AG09319 (cell line): ENCODE data around the gene GPR39.

Source experiments
- DNase-seq: peaks from one replicate; pipeline ENCODE4 v3.0.0-alpha.2; 2010; ENCODE audit warnings: low read depth; ENCODE audit errors: extremely low read depth
- TF ChIP-seq, protein P1 (sequence below): IDR thresholded peaks from 2 replicates; pipeline ENCODE4 v1.5.1; 2011; ENCODE audit warnings: low read depth, mild to moderate bottlenecking, inconsistent platforms, low read length, moderate library complexity

GPR39 gene

GRCh38 chr2:132589111-132589830 lies 172.7 kb downstream of the GPR39 start:
- TF ChIP-seq, protein P1, sequence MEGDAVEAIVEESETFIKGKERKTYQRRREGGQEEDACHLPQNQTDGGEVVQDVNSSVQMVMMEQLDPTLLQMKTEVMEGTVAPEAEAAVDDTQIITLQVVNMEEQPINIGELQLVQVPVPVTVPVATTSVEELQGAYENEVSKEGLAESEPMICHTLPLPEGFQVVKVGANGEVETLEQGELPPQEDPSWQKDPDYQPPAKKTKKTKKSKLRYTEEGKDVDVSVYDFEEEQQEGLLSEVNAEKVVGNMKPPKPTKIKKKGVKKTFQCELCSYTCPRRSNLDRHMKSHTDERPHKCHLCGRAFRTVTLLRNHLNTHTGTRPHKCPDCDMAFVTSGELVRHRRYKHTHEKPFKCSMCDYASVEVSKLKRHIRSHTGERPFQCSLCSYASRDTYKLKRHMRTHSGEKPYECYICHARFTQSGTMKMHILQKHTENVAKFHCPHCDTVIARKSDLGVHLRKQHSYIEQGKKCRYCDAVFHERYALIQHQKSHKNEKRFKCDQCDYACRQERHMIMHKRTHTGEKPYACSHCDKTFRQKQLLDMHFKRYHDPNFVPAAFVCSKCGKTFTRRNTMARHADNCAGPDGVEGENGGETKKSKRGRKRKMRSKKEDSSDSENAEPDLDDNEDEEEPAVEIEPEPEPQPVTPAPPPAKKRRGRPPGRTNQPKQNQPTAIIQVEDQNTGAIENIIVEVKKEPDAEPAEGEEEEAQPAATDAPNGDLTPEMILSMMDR, result no peak
- DNase-seq, result no peak

DNA sequence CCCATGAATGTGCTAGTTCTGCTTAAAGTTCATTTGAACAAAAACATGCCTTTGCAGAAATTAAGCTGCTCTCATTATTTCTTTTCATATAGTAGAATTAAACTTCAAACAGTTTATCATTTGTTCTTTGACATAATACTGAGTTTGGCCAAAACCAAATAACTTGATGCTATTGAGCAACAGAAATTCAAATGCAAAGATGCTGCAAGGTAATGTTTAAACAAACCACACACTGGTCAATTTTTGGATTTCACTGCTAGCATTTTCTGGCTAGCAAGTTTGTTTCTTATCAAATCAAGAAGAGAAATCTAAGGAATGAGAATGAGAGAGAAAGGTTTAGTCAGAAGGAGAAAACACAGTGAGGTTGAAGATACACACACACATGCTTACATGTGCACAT lies 173.4 kb downstream of the GPR39 start:
- DNase-seq, result no peak
- TF ChIP-seq, protein P1, result no peak

- DNase-seq, result no peak
- TF ChIP-seq, protein P1, result no peak
These were observed 176.6 kb downstream of the GPR39 start for GRCh38 chr2:132593171-132593570.

DNA sequence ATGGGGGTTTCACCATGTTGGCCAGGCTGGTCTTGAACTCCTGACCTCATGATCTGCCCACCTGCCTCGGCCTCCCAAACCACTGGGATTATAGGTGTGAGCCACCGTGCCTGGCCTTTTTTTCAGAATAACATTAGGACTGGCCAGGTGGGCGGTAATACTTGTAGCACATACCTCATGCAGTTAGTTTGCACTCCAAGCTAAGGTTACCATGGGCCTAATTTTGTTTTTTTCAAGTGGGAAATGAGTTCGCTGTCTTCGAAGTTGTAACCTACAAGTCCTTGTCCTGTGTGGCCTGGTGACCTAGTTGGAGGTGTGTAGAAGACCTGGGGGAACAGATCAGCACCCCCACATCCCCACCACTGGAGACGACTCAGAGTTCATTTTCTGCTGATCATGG lies 178.6 kb downstream of the GPR39 start:
- DNase-seq, result no peak
- TF ChIP-seq, protein P1, result no peak

GRCh38 chr2:132595693-132596092 lies 179.1 kb downstream of the GPR39 start:
- TF ChIP-seq, protein P1, result no peak

DNA sequence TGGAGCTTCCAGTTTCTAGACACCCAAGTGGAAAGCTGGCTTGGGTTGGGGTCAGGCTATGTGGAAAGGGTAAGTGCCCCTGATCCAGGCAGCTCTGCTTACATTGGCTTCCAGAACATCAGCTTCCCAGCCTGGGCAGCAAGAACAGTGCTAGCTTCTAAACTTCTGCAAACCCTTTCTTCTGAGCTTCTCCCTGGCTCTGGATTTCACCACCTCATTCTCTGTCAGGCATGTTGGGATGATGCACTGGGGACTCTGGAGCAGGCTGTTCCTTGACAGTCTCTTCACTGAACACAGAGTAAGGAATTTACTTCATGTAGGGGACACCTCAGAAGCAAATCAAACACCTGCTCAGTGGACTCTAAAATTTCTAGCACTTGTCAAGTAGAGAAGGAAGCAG lies 180.6 kb downstream of the GPR39 start:
- DNase-seq, result no peak
- TF ChIP-seq, protein P1, result no peak

More at GRCh38 chr2:132595693-132596092, 179.1 kb downstream of the GPR39 start:
- no peak for DNase-seq

GRCh38 chr2:132597831-132598230 lies 181.2 kb downstream of the GPR39 start:
- no peak for DNase-seq
- TF ChIP-seq, protein P1, result no peak
